Left lung (tissue), 10 donors: ENCODE measurements around the gene ZNF157. TPM values are rescaled to one million over a fixed set of nuclear protein-coding genes. Genes with fewer than 3 reads are reported as not detected.

Experiments
- ATAC-seq: fragments of 200-7000 bp; cut with Tn5 transposase; one replicate; pipeline ENCODE4 v1.9.1; 2020; ENCODE audit warnings: moderate library complexity
- DNase-seq, 4 donors: peaks; one replicate each; pipeline ENCODE4 v3.0.0-alpha.2; 2013 to 2020
- H3K27ac ChIP-seq, 2 donors: fragments of 200-600 bp; sonication (generic) in 1 of 2; one replicate each; pipeline versions ENCODE4 v1.5.0 to v1.8.0; 2020 to 2021
- H3K27me3 ChIP-seq, 2 donors: fragments of 200-600 bp; sonication (generic) in 1 of 2; one replicate each; pipeline versions ENCODE4 v1.5.0 to v1.8.0; 2020 to 2021
- H3K36me3 ChIP-seq, 2 donors: fragments of 200-600 bp; sonication (generic) in 1 of 2; one replicate each; pipeline versions ENCODE4 v1.5.0 to v1.8.0; 2020 to 2021
- H3K4me1 ChIP-seq, 2 donors: fragments of 200-600 bp; one replicate each; pipeline ENCODE4 v1.8.0; 2021
- H3K4me3 ChIP-seq, 2 donors: fragments of 200-600 bp; sonication (generic) in 1 of 2; one replicate each; pipeline versions ENCODE4 v1.5.0 to v1.8.0; 2020 to 2021; ENCODE audit warnings: mild to moderate bottlenecking in 1 of 2
- H3K9me3 ChIP-seq, 2 donors: fragments of 200-600 bp; sonication (generic) in 1 of 2; one replicate each; pipeline versions ENCODE4 v1.5.0 to v1.8.0; 2020 to 2021
- intact Hi-C, 2 donors: fragments of 100-400 bp; cut with DNase I; formaldehyde crosslinking; loops; one replicate each; pipeline versions ENCODE4 v1.11.2 to v1.14.2; 2022
- polyA plus RNA-seq, 6 donors: library from polyadenylated mRNA; unstranded; fragments of 120-200 nt; gene quantifications; one replicate each; pipeline ENCODE4 v1.2.1, GENCODE V29; 2013; ENCODE audit not compliant: insufficient read length in 6 of 6
- total RNA-seq, 2 donors: library from RNA; stranded (reverse); fragmentation: NEBNext Ultra II Directional; extraction: Animal tissue kit (Norgen Biotek cat#: 25700); gene quantifications; one replicate each; pipeline ENCODE4 v1.2.1, GENCODE V29; 2021
- TF ChIP-seq, protein P1 (sequence below), 2 donors: fragments of 200-600 bp; sonication (generic) in 1 of 2; IDR thresholded peaks; one replicate each; pipeline versions ENCODE4 v1.5.0 to v1.8.0; 2021; ENCODE audit warnings: antibody characterized with exemption in 2 of 2
- donor health status: DM: no; HTN: yes; CAD: no.
- donor health status: DM: no; HTN: no; CAD: no.

The ZNF157 gene
- total and polyA plus RNA-seq, 8 donors, result 0.20 to 1.2 (median 0.93) TPM

DNA sequence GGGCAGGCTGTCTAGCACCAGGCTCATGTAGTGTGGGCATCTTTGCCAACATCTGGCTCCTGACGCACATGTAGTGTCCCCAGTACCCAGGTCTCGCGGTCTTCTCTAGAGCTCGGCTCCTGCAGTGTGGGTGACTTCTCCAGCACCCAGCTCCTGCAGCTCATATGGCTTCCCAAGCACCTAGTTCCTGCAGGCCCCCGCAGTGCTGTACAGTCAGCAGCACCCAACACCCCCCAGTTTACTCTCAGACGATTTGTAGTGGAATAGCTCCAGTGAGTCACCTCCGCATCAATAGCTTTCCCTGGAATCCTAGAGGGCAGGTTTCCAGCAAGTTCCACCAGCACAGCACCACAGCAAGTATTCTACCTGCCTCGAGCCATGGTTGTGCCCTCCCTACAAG, 81.7 kb downstream of the ZNF157 start:
- Histone ChIP-seq H3K27ac (no peak overlapping the region), H3K4me1 (no peaks in the 10 kb centered on the region), H3K9me3 (peaks cover 5 to 32% of the 10 kb centered on the region in 2 donors), H3K27me3 (no peaks in the 10 kb centered on the region), H3K36me3 (peaks cover 0 to 86% of the 10 kb centered on the region in 2 donors), H3K4me3 (no peak overlapping the region)
- TF ChIP-seq, protein P1, sequence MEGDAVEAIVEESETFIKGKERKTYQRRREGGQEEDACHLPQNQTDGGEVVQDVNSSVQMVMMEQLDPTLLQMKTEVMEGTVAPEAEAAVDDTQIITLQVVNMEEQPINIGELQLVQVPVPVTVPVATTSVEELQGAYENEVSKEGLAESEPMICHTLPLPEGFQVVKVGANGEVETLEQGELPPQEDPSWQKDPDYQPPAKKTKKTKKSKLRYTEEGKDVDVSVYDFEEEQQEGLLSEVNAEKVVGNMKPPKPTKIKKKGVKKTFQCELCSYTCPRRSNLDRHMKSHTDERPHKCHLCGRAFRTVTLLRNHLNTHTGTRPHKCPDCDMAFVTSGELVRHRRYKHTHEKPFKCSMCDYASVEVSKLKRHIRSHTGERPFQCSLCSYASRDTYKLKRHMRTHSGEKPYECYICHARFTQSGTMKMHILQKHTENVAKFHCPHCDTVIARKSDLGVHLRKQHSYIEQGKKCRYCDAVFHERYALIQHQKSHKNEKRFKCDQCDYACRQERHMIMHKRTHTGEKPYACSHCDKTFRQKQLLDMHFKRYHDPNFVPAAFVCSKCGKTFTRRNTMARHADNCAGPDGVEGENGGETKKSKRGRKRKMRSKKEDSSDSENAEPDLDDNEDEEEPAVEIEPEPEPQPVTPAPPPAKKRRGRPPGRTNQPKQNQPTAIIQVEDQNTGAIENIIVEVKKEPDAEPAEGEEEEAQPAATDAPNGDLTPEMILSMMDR (IDR thresholded peaks at IDR 0.05), result no peak
- intact Hi-C loops, result no loop called here
- no peak for ATAC-seq
- DNase-seq, result no peak

DNA sequence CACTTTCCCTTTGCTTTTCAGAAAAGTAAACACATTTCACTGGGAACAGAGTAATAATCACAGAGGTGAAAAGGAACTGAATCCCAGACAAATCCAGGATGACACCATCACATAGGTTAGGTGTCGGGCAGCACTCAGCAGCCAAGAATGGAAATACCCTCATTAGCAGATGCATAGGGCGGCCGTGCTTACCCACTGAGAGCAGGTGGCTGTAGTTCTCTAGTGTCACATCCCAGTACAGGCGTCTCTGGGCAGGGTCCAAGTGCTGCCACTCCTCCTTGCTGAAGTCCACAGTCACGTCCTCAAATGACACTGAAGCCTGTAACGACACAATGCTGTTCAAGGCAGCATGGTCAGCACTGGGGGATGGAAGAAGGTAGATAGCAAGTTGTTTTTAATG, 85.7 kb downstream of the ZNF157 start:
- TF ChIP-seq, protein P1 (IDR thresholded peaks at IDR 0.05), result no peak
- no peaks in the 10 kb centered on the region for H3K4me1 ChIP-seq
- H3K27ac ChIP-seq, result no peak overlapping the region
- no peak for ATAC-seq
- H3K9me3 ChIP-seq, result no peaks in the 10 kb centered on the region
- DNase-seq, result no peak
- H3K36me3 ChIP-seq, result peaks cover 0 to 50% of the 10 kb centered on the region in 2 donors
- no peak overlapping the region for H3K4me3 ChIP-seq
- intact Hi-C loops, result no loop called here
- no peaks in the 10 kb centered on the region for H3K27me3 ChIP-seq

DNA sequence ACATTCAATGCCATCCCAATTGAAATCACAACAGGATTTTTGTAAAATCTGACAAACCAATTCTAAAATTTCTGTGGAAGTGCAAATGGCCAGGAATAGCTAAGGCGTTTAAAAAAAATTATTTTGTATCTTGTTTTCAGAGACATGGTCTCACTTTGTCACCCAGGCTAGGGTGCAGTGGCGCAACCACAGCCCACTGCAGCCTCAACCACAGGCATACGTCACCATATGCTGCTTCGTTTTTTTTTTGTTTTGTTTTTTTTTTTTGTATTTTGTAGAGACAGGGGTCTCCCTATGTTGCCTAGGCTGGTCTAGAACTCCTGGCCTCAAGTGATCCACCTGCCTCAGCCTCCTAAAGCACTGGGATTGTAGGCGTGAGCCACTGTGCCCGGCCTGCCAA, 88.2 kb downstream of the ZNF157 start:
- TF ChIP-seq, protein P1 (IDR thresholded peaks at IDR 0.05), result no peak
- ATAC-seq (no peak), DNase-seq (no peak)
- no peaks in the 10 kb centered on the region for H3K27me3 ChIP-seq
- H3K4me1 ChIP-seq, result no peaks in the 10 kb centered on the region
- no peak overlapping the region for H3K4me3 ChIP-seq
- no peak overlapping the region for H3K27ac ChIP-seq
- intact Hi-C loops, result no loop called here
- H3K9me3 ChIP-seq, result no peaks in the 10 kb centered on the region
- H3K36me3 ChIP-seq, result peaks cover 0 to 26% of the 10 kb centered on the region in 2 donors

DNA sequence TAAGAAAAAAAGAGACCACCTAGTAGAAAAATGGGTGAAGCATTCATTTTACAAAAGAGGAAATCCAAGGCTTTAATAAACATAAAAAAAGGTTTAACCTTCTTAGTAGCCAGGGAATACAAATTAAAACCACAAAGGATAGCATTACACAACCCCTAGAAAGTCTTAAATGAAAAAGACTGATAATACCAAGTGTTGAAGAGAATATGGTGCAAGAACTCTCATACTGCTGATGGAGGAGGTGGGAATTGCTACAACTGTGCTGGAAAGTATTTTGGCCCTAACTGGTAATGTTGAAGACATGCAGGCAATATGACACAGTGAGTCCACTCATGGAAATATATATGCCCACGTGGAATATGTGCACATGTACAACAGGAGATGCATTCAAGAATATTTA, 90.2 kb downstream of the ZNF157 start:
- DNase-seq (no peak), ATAC-seq (no peak)
- no peak overlapping the region for H3K4me3 ChIP-seq
- intact Hi-C loops, result no loop called here
- peaks cover 0 to 10% of the 10 kb centered on the region in 2 donors for H3K36me3 ChIP-seq
- no peak overlapping the region for H3K27ac ChIP-seq
- no peaks in the 10 kb centered on the region for H3K27me3 ChIP-seq
- H3K4me1 ChIP-seq, result no peaks in the 10 kb centered on the region
- TF ChIP-seq, protein P1 (IDR thresholded peaks at IDR 0.05), result no peak
- H3K9me3 ChIP-seq, result no peaks in the 10 kb centered on the region

Other genes with a start within 250 kb of the ZNF157 start
- gene NDUFB11, start 225.9 kb upstream of the ZNF157 start, total RNA-seq, result 10 to 100 TPM; 58.5 to 80.4 TPM
- 100 to 1,000 TPM in 1 of 6 donors, 10 to 100 TPM in 5; 75.4 to 103 (median 87.9) TPM for gene NDUFB11, start 225.9 kb upstream of the ZNF157 start, polyA plus RNA-seq
- gene RBM10, start 225.4 kb upstream of the ZNF157 start, total RNA-seq, result 10 to 100 TPM; 31.6 to 32.2 TPM
- gene RBM10, start 225.4 kb upstream of the ZNF157 start, polyA plus RNA-seq, result 10 to 100 TPM; 48.0 to 57.8 (median 52.3) TPM
- 100 to 1,000 TPM; 202 to 248 TPM for gene UBA1, start 176.7 kb upstream of the ZNF157 start, total RNA-seq
- 100 to 1,000 TPM; 192 to 246 (median 218) TPM for gene UBA1, start 176.7 kb upstream of the ZNF157 start, polyA plus RNA-seq
- gene CDK16, start 151.9 kb upstream of the ZNF157 start, total RNA-seq, result 10 to 100 TPM; 81.1 to 95.8 TPM
- 100 to 1,000 TPM in 3 of 6 donors, 10 to 100 TPM in 3; 91.2 to 113 (median 102) TPM for gene CDK16, start 151.9 kb upstream of the ZNF157 start, polyA plus RNA-seq
- 10 to 100 TPM; 36.2 to 49.8 TPM for gene USP11, start 137.6 kb upstream of the ZNF157 start, total RNA-seq
- 100 to 1,000 TPM; 107 to 126 (median 121) TPM for gene USP11, start 137.6 kb upstream of the ZNF157 start, polyA plus RNA-seq
- 10 to 100 TPM in 1 of 2 donors, 1 to 10 TPM in 1; 8.1 to 10.7 TPM for gene ZNF41, start 112.6 kb downstream of the ZNF157 start, total RNA-seq
- gene ZNF41, start 112.6 kb downstream of the ZNF157 start, polyA plus RNA-seq, result 10 to 100 TPM; 12.7 to 15.4 (median 14.4) TPM
- 10 to 100 TPM; 92.7 to 93.1 TPM for gene ARAF, start 190.6 kb downstream of the ZNF157 start, total RNA-seq
- gene ARAF, start 190.6 kb downstream of the ZNF157 start, polyA plus RNA-seq, result 10 to 100 TPM; 47.5 to 57.0 (median 51.4) TPM
- gene TIMP1, start 211.9 kb downstream of the ZNF157 start, total RNA-seq, result 1,000 to 10,000 TPM in 1 of 2 donors, 100 to 1,000 TPM in 1; 998 to 2,737 TPM
- 100 to 1,000 TPM; 107 to 148 (median 118) TPM for gene TIMP1, start 211.9 kb downstream of the ZNF157 start, polyA plus RNA-seq
- 1 to 10 TPM; 1.0 to 1.6 TPM for gene SYN1, start 249.3 kb downstream of the ZNF157 start, total RNA-seq
- gene SYN1, start 249.3 kb downstream of the ZNF157 start, polyA plus RNA-seq, result 1 to 10 TPM; 4.7 to 7.2 (median 5.8) TPM